ENCODE results near the gene RAPGEF6.

Gene RAPGEF6

GRCh38 chr5:131579917-131580671 is 54.9 kb downstream of the RAPGEF6 start:
- WGBS, 2 experiments (ENCODE audit: insufficient coverage in 2 of 2): 93 to 97% methylated on average over 26 to 33 of the region's 38 CpGs
- no peaks in the 10 kb centered on the region for H3K4me1 ChIP-seq (ENCODE audit: control insufficient read depth, insufficient read depth, low read length, poor library complexity, severe bottlenecking)

GRCh38 chr5:131575660-131576227 is 59.3 kb downstream of the RAPGEF6 start:
- no peaks in the 10 kb centered on the region for H3K4me1 ChIP-seq (ENCODE audit: control insufficient read depth, insufficient read depth, low read length, poor library complexity, severe bottlenecking)
- peaks cover 15% of the 10 kb centered on the region for H3K36me3 ChIP-seq (ENCODE audit: control insufficient read depth, insufficient read depth, low read length)
- H3K4me3 ChIP-seq (ENCODE audit: extremely low read depth, insufficient read depth, low read length, poor library complexity, severe bottlenecking): no peak overlapping the region
- no peaks in the 10 kb centered on the region for H3K9me3 ChIP-seq (ENCODE audit: control insufficient read depth, low read length)
- WGBS, 2 experiments (ENCODE audit: insufficient coverage in 2 of 2): 96 to 98% methylated on average over 8 of the region's 8 CpGs
- no peak overlapping the region for H3K27ac ChIP-seq (ENCODE audit: low read depth, low read length, severe bottlenecking)

More at GRCh38 chr5:131579917-131580671, 54.9 kb downstream of the RAPGEF6 start:
- Histone ChIP-seq H3K4me3 (ENCODE audit: extremely low read depth, insufficient read depth, low read length, poor library complexity, severe bottlenecking) (no peak overlapping the region), H3K9me3 (ENCODE audit: control insufficient read depth, low read length) (peaks cover 9% of the 10 kb centered on the region), H3K27ac (ENCODE audit: low read depth, low read length, severe bottlenecking) (no peak overlapping the region), H3K36me3 (ENCODE audit: control insufficient read depth, insufficient read depth, low read length) (peaks cover 20% of the 10 kb centered on the region)

DNA sequence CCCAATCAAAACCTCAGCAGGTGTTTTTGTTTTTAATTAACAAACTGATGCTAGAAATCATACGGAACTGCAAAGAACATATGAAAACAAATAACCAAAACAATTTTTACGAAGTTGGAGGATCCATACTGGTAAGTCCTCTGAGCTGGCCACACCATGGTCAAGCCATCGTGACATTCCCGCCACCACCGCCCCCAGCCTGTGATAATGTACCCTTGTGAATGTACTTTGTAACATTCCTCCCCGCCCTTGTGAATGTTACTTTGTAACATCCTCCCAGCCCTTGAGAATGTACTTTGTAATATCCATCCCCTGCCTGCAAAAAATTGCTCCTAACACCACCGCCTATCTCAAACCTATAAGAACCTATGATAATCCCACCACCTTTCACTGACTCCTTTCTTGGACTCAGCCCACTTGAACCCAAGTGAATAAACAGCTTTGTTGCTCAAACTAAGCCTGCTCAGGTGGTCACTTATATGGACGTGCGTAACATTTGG is 63.3 kb downstream of the RAPGEF6 start:
- Histone ChIP-seq H3K4me3 (ENCODE audit: extremely low read depth, insufficient read depth, low read length, poor library complexity, severe bottlenecking) (no peak overlapping the region), H3K36me3 (ENCODE audit: control insufficient read depth, insufficient read depth, low read length) (peaks cover 3% of the 10 kb centered on the region), H3K27ac (ENCODE audit: low read depth, low read length, severe bottlenecking) (no peak overlapping the region), H3K9me3 (ENCODE audit: control insufficient read depth, low read length) (no peaks in the 10 kb centered on the region), H3K4me1 (ENCODE audit: control insufficient read depth, insufficient read depth, low read length, poor library complexity, severe bottlenecking) (no peaks in the 10 kb centered on the region)
- WGBS, 2 experiments (ENCODE audit: insufficient coverage in 2 of 2): 93 to 97% methylated on average over 7 to 9 of the region's 9 CpGs

- H3K4me1 ChIP-seq (ENCODE audit: control insufficient read depth, insufficient read depth, low read length, poor library complexity, severe bottlenecking): no peaks in the 10 kb centered on the region
- no peaks in the 10 kb centered on the region for H3K9me3 ChIP-seq (ENCODE audit: control insufficient read depth, low read length)
- no peak overlapping the region for H3K27ac ChIP-seq (ENCODE audit: low read depth, low read length, severe bottlenecking)
- H3K4me3 ChIP-seq (ENCODE audit: extremely low read depth, insufficient read depth, low read length, poor library complexity, severe bottlenecking): no peak overlapping the region
- WGBS, 2 experiments (ENCODE audit: insufficient coverage in 2 of 2): 83 to 94% methylated on average over 1 to 2 of the region's 7 CpGs
- H3K36me3 ChIP-seq (ENCODE audit: control insufficient read depth, insufficient read depth, low read length): peaks cover 3% of the 10 kb centered on the region
Measured at GRCh38 chr5:131570757-131571156, 64.3 kb downstream of the RAPGEF6 start.

DNA sequence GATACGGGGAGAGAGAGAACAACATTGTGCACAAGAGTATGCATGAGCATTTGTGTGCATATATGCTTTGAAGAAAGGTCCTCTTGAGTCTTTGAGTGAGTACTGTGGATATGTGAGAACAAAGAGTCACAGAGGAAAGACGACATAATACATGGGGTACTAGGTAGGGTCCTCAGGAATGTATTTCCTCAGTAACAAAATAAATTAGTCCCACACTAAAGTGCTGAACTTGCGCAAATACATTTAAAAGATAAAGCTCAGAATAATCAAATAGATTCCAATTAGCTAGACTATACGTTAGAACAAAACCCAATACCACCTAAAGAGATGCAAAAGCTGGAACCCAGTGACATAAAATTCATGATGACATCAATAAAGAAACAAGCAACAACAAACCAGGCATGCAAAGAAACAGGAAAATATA is 70.8 kb downstream of the RAPGEF6 start:
- Histone ChIP-seq H3K27ac (ENCODE audit: low read depth, low read length, severe bottlenecking) (peak overlapping the region; percentile 62), H3K9me3 (ENCODE audit: control insufficient read depth, low read length) (no peaks in the 10 kb centered on the region), H3K4me3 (ENCODE audit: extremely low read depth, insufficient read depth, low read length, poor library complexity, severe bottlenecking) (no peak overlapping the region), H3K36me3 (ENCODE audit: control insufficient read depth, insufficient read depth, low read length) (peaks cover 9% of the 10 kb centered on the region), H3K4me1 (ENCODE audit: control insufficient read depth, insufficient read depth, low read length, poor library complexity, severe bottlenecking) (peaks cover 7% of the 10 kb centered on the region)
- 50 to 83% methylated on average over 1 to 3 of the region's 4 CpGs for WGBS, 2 experiments (ENCODE audit: insufficient coverage in 2 of 2)

GRCh38 chr5:131563434-131564228 is 71.4 kb downstream of the RAPGEF6 start:
- H3K27ac ChIP-seq (ENCODE audit: low read depth, low read length, severe bottlenecking): peak overlapping the region; percentile 62
- peaks cover 15% of the 10 kb centered on the region for H3K36me3 ChIP-seq (ENCODE audit: control insufficient read depth, insufficient read depth, low read length)
- no peaks in the 10 kb centered on the region for H3K9me3 ChIP-seq (ENCODE audit: control insufficient read depth, low read length)
- WGBS, 2 experiments (ENCODE audit: insufficient coverage in 2 of 2): 76 to 82% methylated on average over 6 to 7 of the region's 8 CpGs
- H3K4me3 ChIP-seq (ENCODE audit: extremely low read depth, insufficient read depth, low read length, poor library complexity, severe bottlenecking): no peak overlapping the region
- H3K4me1 ChIP-seq (ENCODE audit: control insufficient read depth, insufficient read depth, low read length, poor library complexity, severe bottlenecking): peaks cover 7% of the 10 kb centered on the region

DNA sequence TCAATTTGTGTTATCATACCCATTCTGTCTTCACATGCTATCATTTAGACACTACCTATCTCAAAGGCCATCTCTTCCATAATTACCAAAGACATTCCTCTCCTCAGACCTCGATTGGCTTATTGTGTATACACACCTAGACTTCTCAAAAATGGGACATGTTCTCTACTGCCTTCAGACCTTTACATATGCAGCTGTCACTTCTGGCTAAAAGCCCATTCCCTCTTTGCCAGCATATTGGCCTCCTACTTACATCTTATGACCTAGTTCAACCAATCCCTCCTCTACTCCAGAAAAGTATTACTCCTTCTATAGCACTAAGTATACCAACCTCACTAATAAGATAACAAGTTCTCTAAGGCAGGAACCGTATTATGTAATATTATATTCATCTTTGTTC is 84.4 kb downstream of the RAPGEF6 start:
- 91 to 100% methylated on average over 1 of the region's 2 CpGs for WGBS, 2 experiments (ENCODE audit: insufficient coverage in 2 of 2)

DNA sequence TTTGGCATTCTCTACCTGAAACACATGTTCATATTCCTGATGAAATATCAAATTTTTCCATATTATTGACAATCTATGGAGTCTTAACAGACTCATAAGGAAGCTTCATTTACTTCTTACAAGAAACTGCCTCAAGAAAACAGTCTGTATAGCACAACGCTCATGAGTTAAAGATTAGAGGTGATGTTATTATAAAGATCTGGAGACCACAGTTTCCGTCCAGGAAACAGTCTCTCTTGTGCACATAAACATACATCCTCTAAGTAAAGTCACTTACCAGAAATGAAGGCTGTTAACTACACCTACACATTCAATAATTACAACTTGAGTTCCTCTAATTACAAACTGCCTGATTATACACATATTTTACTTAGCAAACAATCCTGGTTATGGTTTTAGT is 86.9 kb downstream of the RAPGEF6 start:
- Histone ChIP-seq H3K9me3 (ENCODE audit: control insufficient read depth, low read length) (no peaks in the 10 kb centered on the region), H3K36me3 (ENCODE audit: control insufficient read depth, insufficient read depth, low read length) (peaks cover 4% of the 10 kb centered on the region), H3K4me3 (ENCODE audit: extremely low read depth, insufficient read depth, low read length, poor library complexity, severe bottlenecking) (no peak overlapping the region), H3K4me1 (ENCODE audit: control insufficient read depth, insufficient read depth, low read length, poor library complexity, severe bottlenecking) (no peaks in the 10 kb centered on the region), H3K27ac (ENCODE audit: low read depth, low read length, severe bottlenecking) (no peak overlapping the region)
- WGBS, 2 experiments (ENCODE audit: insufficient coverage in 2 of 2): 100% methylated on average over 1 of the region's 2 CpGs; no CpG with 5 or more reads in 1 of the 2 experiments

More for the DNA sequence above, 84.4 kb downstream of the RAPGEF6 start:
- H3K4me1 ChIP-seq (ENCODE audit: control insufficient read depth, insufficient read depth, low read length, poor library complexity, severe bottlenecking): no peaks in the 10 kb centered on the region
- H3K36me3 ChIP-seq (ENCODE audit: control insufficient read depth, insufficient read depth, low read length): peaks cover 4% of the 10 kb centered on the region
- no peaks in the 10 kb centered on the region for H3K9me3 ChIP-seq (ENCODE audit: control insufficient read depth, low read length)
- no peak overlapping the region for H3K4me3 ChIP-seq (ENCODE audit: extremely low read depth, insufficient read depth, low read length, poor library complexity, severe bottlenecking)
- H3K27ac ChIP-seq (ENCODE audit: low read depth, low read length, severe bottlenecking): no peak overlapping the region

- Histone ChIP-seq H3K4me3 (ENCODE audit: extremely low read depth, insufficient read depth, low read length, poor library complexity, severe bottlenecking) (no peak overlapping the region), H3K4me1 (ENCODE audit: control insufficient read depth, insufficient read depth, low read length, poor library complexity, severe bottlenecking) (no peaks in the 10 kb centered on the region), H3K36me3 (ENCODE audit: control insufficient read depth, insufficient read depth, low read length) (peaks cover 4% of the 10 kb centered on the region), H3K27ac (ENCODE audit: low read depth, low read length, severe bottlenecking) (no peak overlapping the region), H3K9me3 (ENCODE audit: control insufficient read depth, low read length) (no peaks in the 10 kb centered on the region)
- 100% methylated on average over 1 of the region's 1 CpG; no CpG with 5 or more reads in 1 of the 2 experiments for WGBS, 2 experiments (ENCODE audit: insufficient coverage in 2 of 2)
Measured at GRCh38 chr5:131545845-131546244, 89.2 kb downstream of the RAPGEF6 start.

DNA sequence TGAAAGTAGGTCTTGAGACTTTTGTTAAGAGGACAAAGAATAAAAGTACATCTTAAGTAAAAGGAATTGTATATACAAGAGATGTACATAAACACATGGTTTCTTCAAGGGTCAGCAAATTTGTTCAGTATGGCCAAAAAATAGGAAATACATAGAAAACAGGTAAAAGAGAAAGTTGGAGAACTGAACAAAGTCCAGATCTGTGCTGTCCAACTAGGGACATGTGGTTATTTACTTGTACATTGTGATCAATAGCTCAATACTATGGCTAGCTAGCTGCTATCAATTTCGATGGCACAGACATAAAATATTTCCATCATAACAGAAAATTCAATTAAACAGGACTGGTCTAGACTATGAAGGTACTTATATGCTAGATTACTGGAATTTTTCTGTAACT is 92.3 kb downstream of the RAPGEF6 start:
- Histone ChIP-seq H3K9me3 (ENCODE audit: control insufficient read depth, low read length) (no peaks in the 10 kb centered on the region), H3K27ac (ENCODE audit: low read depth, low read length, severe bottlenecking) (no peak overlapping the region), H3K4me3 (ENCODE audit: extremely low read depth, insufficient read depth, low read length, poor library complexity, severe bottlenecking) (no peak overlapping the region), H3K36me3 (ENCODE audit: control insufficient read depth, insufficient read depth, low read length) (peaks cover 2% of the 10 kb centered on the region), H3K4me1 (ENCODE audit: control insufficient read depth, insufficient read depth, low read length, poor library complexity, severe bottlenecking) (no peaks in the 10 kb centered on the region)
- WGBS, 2 experiments (ENCODE audit: insufficient coverage in 2 of 2): no CpG with 5 or more reads among the region's 1 CpG

Data from mesodermal cell (in vitro differentiated cells).